22Rv1 (cell line): ENCODE data around the gene ZFYVE21.

Experiments used
- ZFX ChIP-seq: fragments of 450-650 bp; IDR thresholded peaks from 2 replicates; pipeline ENCODE4 v1.6.1; 2017; ENCODE audit warnings: antibody characterized with exemption, borderline replicate concordance
- TF ChIP-seq, protein P1 (sequence below): fragments of 450-650 bp; IDR thresholded peaks from 2 replicates; pipeline ENCODE4 v1.5.1; 2017; ENCODE audit warnings: mild to moderate bottlenecking

GRCh38 chr14:103704708-103705107 is 10.9 kb upstream of the ZFYVE21 start:
- TF ChIP-seq, protein P1, sequence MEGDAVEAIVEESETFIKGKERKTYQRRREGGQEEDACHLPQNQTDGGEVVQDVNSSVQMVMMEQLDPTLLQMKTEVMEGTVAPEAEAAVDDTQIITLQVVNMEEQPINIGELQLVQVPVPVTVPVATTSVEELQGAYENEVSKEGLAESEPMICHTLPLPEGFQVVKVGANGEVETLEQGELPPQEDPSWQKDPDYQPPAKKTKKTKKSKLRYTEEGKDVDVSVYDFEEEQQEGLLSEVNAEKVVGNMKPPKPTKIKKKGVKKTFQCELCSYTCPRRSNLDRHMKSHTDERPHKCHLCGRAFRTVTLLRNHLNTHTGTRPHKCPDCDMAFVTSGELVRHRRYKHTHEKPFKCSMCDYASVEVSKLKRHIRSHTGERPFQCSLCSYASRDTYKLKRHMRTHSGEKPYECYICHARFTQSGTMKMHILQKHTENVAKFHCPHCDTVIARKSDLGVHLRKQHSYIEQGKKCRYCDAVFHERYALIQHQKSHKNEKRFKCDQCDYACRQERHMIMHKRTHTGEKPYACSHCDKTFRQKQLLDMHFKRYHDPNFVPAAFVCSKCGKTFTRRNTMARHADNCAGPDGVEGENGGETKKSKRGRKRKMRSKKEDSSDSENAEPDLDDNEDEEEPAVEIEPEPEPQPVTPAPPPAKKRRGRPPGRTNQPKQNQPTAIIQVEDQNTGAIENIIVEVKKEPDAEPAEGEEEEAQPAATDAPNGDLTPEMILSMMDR, result no peak
- no peak for TF ChIP-seq ZFX
